ENCODE data around the gene SNX5. TPM values are rescaled to one million over a fixed set of nuclear protein-coding genes. Genes with fewer than 3 reads are reported as not detected.
A peak's percentile ranks its signal among the peaks of the same experiment; 100 is the strongest.

SNX5 gene
- total and polyA plus RNA-seq, 10 of the 15 experiments (the other 5 are each of a cell fraction or from before 2014, with no cell fraction given), result 92.9 to 316 (median 245) TPM

DNA sequence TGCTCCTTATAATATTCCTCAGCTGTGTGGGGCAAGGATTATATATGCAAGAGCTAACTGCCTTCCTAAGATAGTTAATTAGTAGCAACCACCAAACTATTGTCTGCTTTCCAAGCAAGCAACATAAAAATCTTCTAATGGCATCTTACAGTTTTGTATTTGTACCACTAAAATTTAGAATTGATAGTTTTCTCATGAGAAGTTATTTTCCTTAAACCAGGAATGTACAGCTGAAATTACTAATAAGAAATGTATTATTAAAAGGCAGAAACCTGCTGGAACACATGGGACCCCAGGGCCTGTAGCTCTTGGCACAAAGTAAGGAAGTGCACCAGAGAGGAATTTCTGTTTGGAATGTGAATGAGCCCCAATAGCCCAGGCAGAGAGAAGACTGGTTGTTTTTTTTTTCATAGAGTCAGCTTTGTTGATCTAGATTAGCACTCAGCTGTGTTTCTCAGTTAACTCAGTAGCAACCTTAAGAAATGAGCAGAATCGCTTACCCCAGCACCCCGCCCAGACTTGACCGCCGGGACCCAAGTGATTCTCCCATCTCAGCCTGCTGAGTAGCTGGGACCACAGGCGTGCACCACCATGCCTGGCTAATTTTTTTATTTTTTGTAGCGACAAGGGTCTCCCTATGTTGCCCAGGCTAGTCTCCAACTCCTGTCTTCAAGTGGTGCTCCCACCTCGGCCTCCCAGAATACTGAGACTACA, 2.9 kb upstream of the SNX5 start:
- Histone ChIP-seq H4K20me1 (ENCODE audit: control insufficient read depth, insufficient read depth) (no peaks in the 10 kb centered on the region), H3K79me2 (ENCODE audit: control insufficient read depth, insufficient read depth, low read length) (peaks cover 90% of the 10 kb centered on the region), H3K9me3 (replicated peaks; ENCODE audit: control insufficient read depth, insufficient read depth, low read length) (no peaks in the 10 kb centered on the region), H3K36me3 (ENCODE audit: control insufficient read depth in 2 of 2, insufficient read depth in 2 of 2, low read length in 1 of 2) (peaks cover 0 to 7% of the 10 kb centered on the region in 2 experiments; a peak in 1 of 4 replicates), H3K27me3 (replicated peaks in 1 of 2; ENCODE audit: control insufficient read depth in 2 of 2, insufficient read depth in 2 of 2, low read length in 1 of 2) (no peaks in the 10 kb centered on the region), H3K27ac (ENCODE audit: control insufficient read depth, insufficient read depth) (peak overlapping the region; percentile 98), H3K4me1 (ENCODE audit: control insufficient read depth, insufficient read depth, low read length) (no peaks in the 10 kb centered on the region; the same call in 1 of the 2 replicates), H2AFZ (ENCODE audit: control insufficient read depth, low read depth, low read length) (no peak overlapping the region), H3K4me2 (ENCODE audit: control insufficient read depth, insufficient read depth) (peak overlapping the region; percentile 64), H3K9ac (ENCODE audit: control insufficient read depth, insufficient read depth, low read length) (peak overlapping the region; percentile 99), H3K4me3 (peak overlapping the region; percentile 96)
- ChIA-PET POLR2A (interaction anchor here (0.8 to 3.0 kb wide), 6 partner anchors 11 to 289 kb away, joined by 4 to 38 read pairs (median 5); partner anchors contain the start of gene RRBP1), SMC1A (ENCODE audit: uncharacterized antibody, unreplicated experiment) (interaction anchor here (0.8 to 5.5 kb wide), 11 partner anchors 9 to 289 kb away, joined by 3 to 41 read pairs (median 5); partner anchors contain the start of gene RRBP1), RAD21 (ENCODE audit: unreplicated experiment) (interaction anchor here (0.8 to 5.3 kb wide), 12 partner anchors 9 to 74 kb away, joined by 3 to 31 read pairs (median 5); no protein-coding TSS in a partner anchor), CTCF (interaction anchor here (0.6 to 7.4 kb wide), 12 partner anchors 9 to 369 kb away, joined by 3 to 88 read pairs (median 4); partner anchors contain the start of gene RRBP1)
- no peak for TF ChIP-seq SUPT20H (IDR thresholded peaks at IDR 0.05; ENCODE audit: borderline replicate concordance, control insufficient read depth, low read depth, low read length)
- TF ChIP-seq, protein P1, sequence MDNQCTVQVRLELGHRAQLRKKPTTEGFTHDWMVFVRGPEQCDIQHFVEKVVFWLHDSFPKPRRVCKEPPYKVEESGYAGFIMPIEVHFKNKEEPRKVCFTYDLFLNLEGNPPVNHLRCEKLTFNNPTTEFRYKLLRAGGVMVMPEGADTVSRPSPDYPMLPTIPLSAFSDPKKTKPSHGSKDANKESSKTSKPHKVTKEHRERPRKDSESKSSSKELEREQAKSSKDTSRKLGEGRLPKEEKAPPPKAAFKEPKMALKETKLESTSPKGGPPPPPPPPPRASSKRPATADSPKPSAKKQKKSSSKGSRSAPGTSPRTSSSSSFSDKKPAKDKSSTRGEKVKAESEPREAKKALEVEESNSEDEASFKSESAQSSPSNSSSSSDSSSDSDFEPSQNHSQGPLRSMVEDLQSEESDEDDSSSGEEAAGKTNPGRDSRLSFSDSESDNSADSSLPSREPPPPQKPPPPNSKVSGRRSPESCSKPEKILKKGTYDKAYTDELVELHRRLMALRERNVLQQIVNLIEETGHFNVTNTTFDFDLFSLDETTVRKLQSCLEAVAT (IDR thresholded peaks at IDR 0.05), result 0 out of 2 replicates have a peak, but pooled peaks have one; percentile 21
- 1% methylated on average over 7 of the region's 7 CpGs for WGBS (ENCODE audit: insufficient coverage, insufficient replicate concordance, low lambda C conversion rate, missing lambda C conversion rate)
- in situ Hi-C loops (cut with MboI) (no loop called here), intact Hi-C loops (cut with micrococcal nuclease; ENCODE audit: unreplicated experiment) (no loop called here)
- no TSS peak for BruUV-seq (replicated peaks)
- FAIRE-seq, result no peak
- no peak for ATAC-seq
- no peak for DNase-seq (ENCODE audit: low read depth, low spot score)
